Measurements from ENCODE around the gene WNT3. TPM values are rescaled to one million over a fixed set of nuclear protein-coding genes. Genes with fewer than 3 reads are reported as not detected.

Gene WNT3
- total RNA-seq, 2 experiments from 2014 or later, result not detected

DNA sequence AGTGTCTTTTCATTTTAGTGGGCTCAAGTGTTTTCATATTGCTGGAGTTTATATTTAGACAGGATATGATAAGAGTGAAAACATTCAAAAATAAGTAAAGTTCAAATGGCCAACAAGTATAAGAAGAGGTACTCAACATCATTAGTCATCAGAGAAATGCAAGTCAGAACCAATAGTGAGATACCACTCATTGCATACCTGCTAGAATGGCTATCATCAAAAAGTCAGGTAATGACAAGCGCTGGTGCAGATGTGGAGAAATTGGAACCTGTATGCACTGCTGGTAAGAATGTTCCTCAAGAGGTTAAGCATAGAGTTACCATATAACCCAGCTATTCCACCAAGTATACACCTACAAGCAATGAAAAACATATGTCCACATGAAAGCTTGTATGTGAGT is 87.8 kb downstream of the WNT3 start:
- POLR2A ChIA-PET, result no interaction called here
- Mint-ChIP-seq H3K4me3 (no peak overlapping the region), H3K36me3 (ENCODE audit: low read depth) (peaks cover 21% of the 10 kb centered on the region), H3K4me1 (ENCODE audit: low read depth) (no peaks in the 10 kb centered on the region), H3K27ac (no peak overlapping the region), H3K27me3 (ENCODE audit: low read depth) (no peaks in the 10 kb centered on the region), H3K9me3 (ENCODE audit: insufficient read depth) (no peaks in the 10 kb centered on the region)
- ATAC-seq (no peak), DNase-seq (no peak)
- CTCF ChIA-PET, result no interaction called here

DNA sequence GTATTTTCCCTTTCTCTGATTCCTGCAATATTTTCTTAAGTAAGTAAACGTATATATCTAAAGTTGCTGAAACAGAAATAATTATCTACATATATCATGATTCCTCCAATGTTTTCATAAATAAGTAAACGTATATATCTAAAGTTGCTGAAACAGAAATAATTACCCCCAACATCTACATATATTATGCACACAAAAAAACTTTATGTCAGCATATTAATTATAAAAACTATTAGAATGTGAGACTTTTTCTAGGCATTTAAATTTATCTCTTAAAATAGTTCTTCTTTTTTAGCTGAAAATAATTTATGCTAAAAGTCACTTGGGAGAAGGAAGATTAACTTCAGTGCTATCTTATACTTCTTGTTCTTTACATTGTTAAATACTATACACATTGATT is 88.5 kb downstream of the WNT3 start:
- Mint-ChIP-seq H3K27ac (no peak overlapping the region), H3K36me3 (ENCODE audit: low read depth) (peaks cover 21% of the 10 kb centered on the region), H3K4me1 (ENCODE audit: low read depth) (no peaks in the 10 kb centered on the region), H3K4me3 (no peak overlapping the region), H3K9me3 (ENCODE audit: insufficient read depth) (no peaks in the 10 kb centered on the region), H3K27me3 (ENCODE audit: low read depth) (no peaks in the 10 kb centered on the region)
- CTCF ChIA-PET, result no interaction called here
- POLR2A ChIA-PET, result no interaction called here
- DNase-seq (no peak), ATAC-seq (no peak)

DNA sequence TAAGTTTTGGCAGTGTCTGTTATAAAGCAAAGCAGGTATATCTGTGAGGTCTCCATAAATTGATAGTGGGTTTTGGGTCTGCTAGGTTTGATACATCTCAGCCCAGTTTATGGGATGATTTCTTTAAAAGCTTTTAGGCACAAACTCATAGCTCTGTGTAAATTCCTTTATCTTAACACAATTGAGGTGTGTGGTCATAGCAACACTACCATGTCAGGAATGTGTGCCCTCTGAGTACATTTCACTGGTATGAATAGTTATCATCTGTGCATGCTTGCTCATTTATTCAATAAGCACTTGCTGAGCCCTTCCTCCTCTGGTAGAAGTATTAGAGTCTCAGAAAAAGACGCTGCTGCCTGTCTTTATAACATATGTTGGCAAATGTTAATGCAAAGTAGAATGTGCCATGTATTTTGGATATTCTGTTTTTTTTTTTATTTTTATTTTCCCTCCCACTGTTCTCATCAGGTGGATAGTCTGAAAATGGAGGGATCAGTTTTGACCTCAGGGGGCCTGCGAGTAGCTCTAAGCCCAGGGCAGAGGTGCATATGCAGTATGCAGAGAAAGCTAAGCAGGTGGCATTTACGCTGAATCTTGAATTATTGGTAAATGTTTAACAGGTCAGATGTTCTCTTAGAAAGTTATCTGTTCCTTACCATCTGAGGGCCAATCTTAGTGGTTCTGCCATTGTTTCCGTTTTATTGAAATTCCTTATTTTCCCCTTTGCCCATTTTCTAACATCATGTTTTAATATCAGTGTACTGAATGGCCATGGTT is 90.7 kb downstream of the WNT3 start:
- CTCF ChIA-PET, result interaction anchor here (0.9 kb wide), 1 partner anchor 213 kb away, joined by 4 read pairs; no protein-coding TSS in a partner anchor
- no peaks in the 10 kb centered on the region for H3K4me1 Mint-ChIP-seq (ENCODE audit: low read depth)
- no peak overlapping the region for H3K4me3 Mint-ChIP-seq
- no peak for DNase-seq
- POLR2A ChIA-PET, result no interaction called here
- ATAC-seq, result no peak
- H3K36me3 Mint-ChIP-seq (ENCODE audit: low read depth), result peaks cover 22% of the 10 kb centered on the region
- no peaks in the 10 kb centered on the region for H3K27me3 Mint-ChIP-seq (ENCODE audit: low read depth)
- H3K27ac Mint-ChIP-seq, result no peak overlapping the region
- no peaks in the 10 kb centered on the region for H3K9me3 Mint-ChIP-seq (ENCODE audit: insufficient read depth)

DNA sequence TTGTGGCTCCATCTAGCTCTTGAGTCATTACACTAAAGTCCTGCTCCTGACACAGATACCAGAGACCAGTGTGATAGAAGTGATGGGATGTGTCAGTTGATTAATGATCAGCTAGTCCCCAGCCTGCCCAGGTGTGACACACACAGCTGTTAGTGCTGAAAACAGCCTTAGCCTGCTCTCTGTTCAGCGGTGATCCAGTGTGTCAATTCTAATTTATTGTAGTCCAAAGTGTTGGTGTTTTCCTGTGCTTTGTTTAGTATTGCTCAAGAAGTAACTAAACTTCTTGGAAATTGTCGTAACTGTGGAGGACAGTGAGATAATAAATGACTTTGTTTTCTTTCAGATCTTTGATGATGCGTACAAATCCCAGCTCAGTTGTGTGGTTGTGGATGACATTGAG is 92.3 kb downstream of the WNT3 start:
- no peak for DNase-seq
- no peak overlapping the region for H3K4me3 Mint-ChIP-seq
- H3K27ac Mint-ChIP-seq, result no peak overlapping the region
- H3K36me3 Mint-ChIP-seq (ENCODE audit: low read depth), result peaks cover 22% of the 10 kb centered on the region
- H3K27me3 Mint-ChIP-seq (ENCODE audit: low read depth), result no peaks in the 10 kb centered on the region
- no peaks in the 10 kb centered on the region for H3K9me3 Mint-ChIP-seq (ENCODE audit: insufficient read depth)
- POLR2A ChIA-PET, result no interaction called here
- CTCF ChIA-PET, result no interaction called here
- ATAC-seq, result no peak
- no peaks in the 10 kb centered on the region for H3K4me1 Mint-ChIP-seq (ENCODE audit: low read depth)

DNA sequence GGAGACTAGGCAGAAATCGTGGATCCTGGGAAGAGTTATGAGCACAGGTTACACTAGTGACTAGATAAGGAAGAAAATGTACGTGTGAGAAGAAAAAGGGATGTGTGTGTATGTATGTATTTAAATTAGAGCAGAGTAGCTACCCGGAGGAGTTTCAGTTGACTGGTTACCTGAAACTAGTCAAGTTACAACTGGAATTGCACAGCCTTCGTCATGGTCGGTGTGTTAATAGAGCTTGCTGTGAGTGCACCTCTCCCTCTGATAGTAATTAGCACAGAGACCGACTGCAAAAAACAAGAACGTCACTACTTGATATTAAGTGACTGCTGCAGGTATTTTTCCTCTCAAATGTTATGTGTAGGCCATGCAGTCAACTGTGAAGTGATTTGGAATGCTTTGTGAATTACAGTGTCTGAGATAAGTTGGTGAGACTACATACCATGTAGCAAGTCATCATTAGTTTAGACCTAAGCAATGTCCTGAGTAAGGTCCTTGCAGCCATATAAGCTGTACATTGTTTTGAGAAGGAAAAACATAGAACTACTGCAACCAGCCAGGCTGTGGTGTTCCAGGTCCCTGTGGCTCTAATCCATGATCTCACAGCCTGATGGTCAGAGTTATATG is 95.7 kb downstream of the WNT3 start:
- no peak overlapping the region for H3K4me3 Mint-ChIP-seq
- ATAC-seq, result no peak
- peaks cover 14% of the 10 kb centered on the region for H3K36me3 Mint-ChIP-seq (ENCODE audit: low read depth)
- CTCF ChIA-PET, result interaction anchor here (2.5 kb wide), 1 partner anchor 113 kb away, joined by 7 read pairs; no protein-coding TSS in a partner anchor
- POLR2A ChIA-PET, result no interaction called here
- DNase-seq, result no peak
- H3K4me1 Mint-ChIP-seq (ENCODE audit: low read depth), result no peaks in the 10 kb centered on the region
- H3K27ac Mint-ChIP-seq, result no peak overlapping the region
- H3K9me3 Mint-ChIP-seq (ENCODE audit: insufficient read depth), result no peaks in the 10 kb centered on the region
- no peaks in the 10 kb centered on the region for H3K27me3 Mint-ChIP-seq (ENCODE audit: low read depth)

DNA sequence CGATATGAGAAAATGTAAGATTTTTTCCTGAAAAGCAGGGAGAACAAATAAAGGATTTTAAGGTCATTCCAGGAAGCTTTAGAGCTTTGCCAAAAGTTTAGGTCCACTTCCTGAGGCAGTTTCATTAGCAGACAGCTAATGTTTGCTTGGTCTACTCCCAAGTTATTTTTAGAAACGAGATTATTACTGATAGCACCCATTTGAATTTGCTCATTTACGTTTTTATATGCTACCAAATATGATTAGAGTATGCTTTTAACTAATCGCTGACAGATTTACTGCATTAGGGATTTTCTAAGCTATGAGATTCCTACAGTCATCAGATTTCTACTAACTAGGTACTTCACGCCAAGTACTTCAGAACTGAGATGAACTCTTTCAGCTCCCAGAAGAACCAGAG is 98.1 kb downstream of the WNT3 start:
- ATAC-seq (no peak), DNase-seq (no peak)
- Mint-ChIP-seq H3K4me1 (ENCODE audit: low read depth) (no peaks in the 10 kb centered on the region), H3K9me3 (ENCODE audit: insufficient read depth) (no peaks in the 10 kb centered on the region), H3K27me3 (ENCODE audit: low read depth) (no peaks in the 10 kb centered on the region), H3K36me3 (ENCODE audit: low read depth) (peaks cover 10% of the 10 kb centered on the region), H3K27ac (no peak overlapping the region), H3K4me3 (no peak overlapping the region)
- CTCF ChIA-PET, result no interaction called here
- POLR2A ChIA-PET, result no interaction called here

DNA sequence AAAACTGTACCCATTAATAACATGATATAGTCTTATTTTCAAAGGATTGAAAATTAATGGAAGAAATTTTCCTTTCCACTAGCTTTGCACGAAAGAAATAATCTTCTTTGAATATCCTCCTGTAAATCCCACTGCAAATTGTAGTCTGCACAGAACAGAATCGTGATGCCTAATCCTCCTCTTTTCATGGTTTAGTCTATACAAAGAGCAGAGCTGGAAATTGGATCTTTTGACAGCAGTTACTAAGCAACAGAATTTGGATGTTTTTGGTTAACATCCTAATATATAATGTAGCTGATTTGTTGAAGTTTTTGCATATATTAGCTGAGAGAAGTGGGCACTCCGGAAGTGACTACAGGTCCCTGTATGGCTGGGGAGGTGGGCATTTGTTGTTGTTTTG is 98.6 kb downstream of the WNT3 start:
- no peaks in the 10 kb centered on the region for H3K27me3 Mint-ChIP-seq (ENCODE audit: low read depth)
- peaks cover 11% of the 10 kb centered on the region for H3K36me3 Mint-ChIP-seq (ENCODE audit: low read depth)
- ChIA-PET CTCF (no interaction called here), POLR2A (no interaction called here)
- no peak overlapping the region for H3K4me3 Mint-ChIP-seq
- DNase-seq (no peak), ATAC-seq (no peak)
- H3K27ac Mint-ChIP-seq, result no peak overlapping the region
- no peaks in the 10 kb centered on the region for H3K9me3 Mint-ChIP-seq (ENCODE audit: insufficient read depth)
- no peaks in the 10 kb centered on the region for H3K4me1 Mint-ChIP-seq (ENCODE audit: low read depth)

DNA sequence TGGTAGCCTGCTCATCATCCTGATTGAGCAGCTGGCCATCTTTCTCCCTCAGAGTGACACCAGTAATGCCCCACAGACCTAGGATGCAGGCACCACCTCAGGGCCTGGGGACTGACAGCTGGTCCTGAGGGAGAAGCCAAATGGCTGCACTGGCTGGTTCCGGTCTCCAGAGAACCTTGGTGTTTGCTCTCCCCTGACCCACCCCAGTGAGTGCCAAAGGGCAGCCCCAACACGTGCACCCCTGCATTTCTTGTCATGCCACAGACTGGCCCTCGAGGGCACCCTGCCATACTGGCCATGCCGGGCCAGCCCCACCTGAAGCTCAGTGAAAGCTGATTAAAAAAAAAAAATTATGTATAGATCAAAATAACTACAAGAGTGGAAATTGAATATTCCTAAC is 100.5 kb downstream of the WNT3 start:
- no peak for DNase-seq
- Mint-ChIP-seq H3K36me3 (ENCODE audit: low read depth) (peaks cover 18% of the 10 kb centered on the region), H3K27ac (no peak overlapping the region), H3K27me3 (ENCODE audit: low read depth) (no peaks in the 10 kb centered on the region), H3K4me1 (ENCODE audit: low read depth) (peaks cover 7% of the 10 kb centered on the region), H3K4me3 (no peak overlapping the region), H3K9me3 (ENCODE audit: insufficient read depth) (no peaks in the 10 kb centered on the region)
- POLR2A ChIA-PET, result no interaction called here
- CTCF ChIA-PET, result no interaction called here
- no peak for ATAC-seq

Other genes with a start within 250 kb of the WNT3 start
- 10 to 100 TPM; 30.3 to 31.2 TPM for gene ARL17A, start 239.0 kb downstream of the WNT3 start, total RNA-seq
- gene NSF, start 228.0 kb downstream of the WNT3 start, total RNA-seq, result 10 to 100 TPM; 52.5 to 62.8 TPM
- not detected for gene WNT9B, start 32.9 kb upstream of the WNT3 start, total RNA-seq
- 10 to 100 TPM; 50.6 to 51.5 TPM for gene GOSR2, start 104.5 kb upstream of the WNT3 start, total RNA-seq
- gene RPRML, start 160.6 kb upstream of the WNT3 start, total RNA-seq, result under 1 TPM in 1 of 2 experiments, not detected in 1; 0.23 TPM